GM21529 (cell line): Measurements from ENCODE around the gene PCID2.
A peak's percentile ranks its signal among the peaks of the same experiment; 100 is the strongest.
"Not testable (repeated sequence)": the region's sequence is repeated elsewhere in the genome, so short reads cannot be mapped to it uniquely, and the experiment has no call there.

Source experiments
- ATAC-seq: cut with Tn5 transposase; IDR thresholded peaks from one replicate; pipeline ENCODE4 v1.9.1; 2021; ENCODE audit not compliant: unreplicated experiment

The PCID2 gene

DNA sequence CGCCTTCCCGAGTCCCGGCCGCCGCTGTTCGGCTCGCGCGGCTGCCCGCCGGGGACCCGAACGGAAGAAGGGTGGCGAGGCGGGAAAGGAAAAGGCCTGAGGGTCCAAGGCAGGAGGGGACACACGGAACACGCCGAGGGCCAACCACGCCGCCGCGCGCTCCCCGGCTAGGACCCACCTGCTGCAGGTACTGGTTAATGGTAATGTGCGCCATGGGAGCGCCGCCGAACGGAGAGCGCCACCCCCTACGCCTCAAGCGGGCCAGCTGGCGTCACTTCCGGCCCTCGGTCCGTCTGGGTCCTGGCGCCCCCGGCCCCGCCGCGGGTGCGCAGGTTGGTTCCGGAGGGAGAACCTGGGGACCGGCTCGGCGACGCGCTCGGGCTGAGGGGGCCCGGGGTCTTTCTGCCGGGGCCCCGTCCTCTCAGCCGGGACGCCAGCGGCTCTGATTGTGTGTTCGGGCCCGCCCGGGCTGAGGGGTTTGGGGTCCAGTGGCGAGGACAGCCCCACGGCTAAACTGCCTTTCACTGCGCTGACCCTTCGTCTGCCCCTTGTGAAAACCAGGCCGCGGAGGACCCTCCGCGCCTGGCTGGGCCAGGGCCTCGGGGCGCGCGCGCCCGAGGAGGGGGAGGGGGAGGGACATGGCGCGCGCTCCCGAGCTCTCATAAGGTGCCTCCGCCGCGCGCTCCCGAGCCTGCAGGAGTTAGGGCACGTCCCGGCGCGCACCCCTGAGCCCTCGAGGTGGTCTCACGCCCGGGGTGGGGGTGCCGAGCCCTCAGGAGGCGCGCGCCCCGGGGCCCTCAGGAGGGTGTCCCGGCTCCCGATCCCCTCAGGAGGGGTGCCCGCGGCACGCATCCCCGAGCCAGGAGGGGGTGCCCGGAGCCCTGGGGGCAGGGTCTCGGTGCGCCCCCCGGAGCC lies at the start of gene PCID2:
Gene PCID2, minus strand, starts transcription at position 249 of the 915 bp plus-strand sequence. Its CDS starts 35 bp downstream, at position 214.
- peak; percentile 72 for ATAC-seq

DNA sequence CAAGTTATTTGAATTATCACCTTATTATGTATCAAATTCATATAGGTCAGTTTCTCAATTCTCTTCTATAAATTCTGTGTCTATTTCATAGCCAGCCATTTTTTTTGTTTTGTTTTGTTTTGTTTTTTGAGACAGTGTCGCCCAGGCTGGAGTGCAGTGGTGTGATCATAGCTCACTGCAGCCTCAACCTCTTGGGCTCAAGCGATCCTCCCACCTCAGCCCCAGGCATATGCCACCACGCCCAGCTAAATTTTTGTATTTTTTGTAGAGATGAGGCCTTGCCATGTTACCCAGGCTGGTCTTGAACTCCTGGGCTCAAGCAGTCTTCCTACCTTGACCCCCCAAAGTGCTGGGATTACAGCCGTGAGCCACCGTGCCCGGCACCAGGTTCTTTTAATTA lies 49.4 kb upstream of the PCID2 start:
- not testable (repeated sequence) for ATAC-seq

DNA sequence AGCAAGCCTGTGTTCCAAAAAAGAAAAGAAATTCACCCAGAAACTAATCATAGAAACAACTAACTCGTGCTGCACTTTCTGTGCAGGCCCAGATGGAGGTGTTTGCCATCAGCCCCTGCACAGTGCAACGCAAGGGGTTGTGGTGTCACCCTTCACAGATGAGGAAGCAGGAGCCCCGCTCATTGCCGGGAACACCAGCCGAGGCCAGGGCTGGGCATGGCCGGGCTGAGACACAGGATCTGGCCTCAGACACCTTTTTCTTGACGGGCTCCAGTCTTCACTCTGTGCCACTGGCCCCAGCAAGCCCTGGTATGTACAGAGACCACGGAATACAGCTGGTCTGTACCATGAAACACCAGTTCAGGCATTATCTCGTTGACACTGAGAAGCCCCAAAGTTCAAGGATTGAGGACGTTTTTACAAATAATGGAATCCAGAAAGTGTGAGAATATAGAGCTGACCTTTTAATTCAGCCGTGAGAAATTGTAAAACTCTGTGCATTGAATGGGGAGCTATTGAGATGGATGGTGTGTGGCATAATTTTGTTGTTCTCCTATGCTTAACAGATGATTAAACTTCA lies 44.1 kb upstream of the PCID2 start:
- no peak for ATAC-seq

DNA sequence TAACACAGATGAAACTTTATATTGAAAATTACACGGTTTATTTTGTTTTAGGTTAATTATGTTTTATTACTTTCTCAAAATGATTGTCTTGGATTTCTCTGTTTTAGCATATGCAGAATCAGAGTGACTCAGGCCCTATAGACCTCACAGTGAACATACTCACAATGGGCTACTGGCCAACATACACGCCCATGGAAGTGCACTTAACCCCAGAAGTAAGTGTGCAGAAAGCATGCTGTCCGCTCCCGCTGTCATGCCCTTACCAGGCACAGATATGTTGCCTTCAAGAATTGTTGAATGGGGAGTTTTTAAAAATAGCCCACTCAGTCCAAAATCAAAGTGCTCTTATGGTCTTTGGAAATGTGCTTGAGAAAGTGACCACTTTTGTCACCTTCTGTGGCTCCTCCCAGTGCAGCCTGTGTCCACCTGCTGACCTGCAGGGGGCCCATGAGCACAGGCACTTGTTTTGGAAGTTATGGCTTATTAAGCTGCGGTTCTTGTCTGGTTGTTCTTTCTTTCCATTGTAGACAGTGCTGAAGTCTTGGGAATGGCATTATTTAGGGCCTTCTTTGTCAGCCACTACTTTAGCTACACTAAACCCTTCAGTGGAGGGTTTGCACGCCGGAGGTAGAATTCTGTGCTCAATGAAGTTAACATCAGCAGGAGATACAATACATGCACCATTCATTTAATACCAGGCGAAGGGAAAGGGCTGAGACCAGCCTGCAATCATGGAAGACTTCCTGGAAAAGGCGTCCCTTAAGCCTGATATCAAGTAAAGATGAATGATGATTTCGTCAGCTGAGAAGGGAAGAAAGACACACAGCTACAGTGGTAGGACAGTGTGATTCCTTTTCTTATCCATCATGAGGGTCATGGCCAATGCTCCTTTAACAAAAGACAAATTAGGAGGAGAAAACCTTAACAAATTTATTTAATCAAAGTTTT lies 37.7 kb upstream of the PCID2 start:
- no peak for ATAC-seq

DNA sequence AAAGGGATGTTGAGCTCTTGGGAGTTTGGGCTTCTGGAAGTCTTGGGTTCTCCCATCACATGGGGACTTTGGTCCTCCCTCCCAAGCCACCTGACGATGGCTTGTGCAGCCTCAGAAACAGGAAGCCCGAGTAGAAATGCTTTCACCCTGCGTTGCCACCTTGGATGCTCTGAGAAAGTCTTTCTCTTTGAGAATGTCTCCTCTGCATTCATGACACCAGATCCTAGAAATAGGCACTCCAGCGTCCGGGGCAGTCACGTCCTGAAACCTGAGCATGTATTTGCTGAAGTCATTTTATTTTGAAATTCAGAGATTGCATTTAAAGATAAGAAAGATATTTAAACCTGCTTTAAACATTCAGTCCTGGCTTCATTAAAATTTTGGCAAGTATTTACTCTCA lies 35.4 kb upstream of the PCID2 start:
- no peak for ATAC-seq

DNA sequence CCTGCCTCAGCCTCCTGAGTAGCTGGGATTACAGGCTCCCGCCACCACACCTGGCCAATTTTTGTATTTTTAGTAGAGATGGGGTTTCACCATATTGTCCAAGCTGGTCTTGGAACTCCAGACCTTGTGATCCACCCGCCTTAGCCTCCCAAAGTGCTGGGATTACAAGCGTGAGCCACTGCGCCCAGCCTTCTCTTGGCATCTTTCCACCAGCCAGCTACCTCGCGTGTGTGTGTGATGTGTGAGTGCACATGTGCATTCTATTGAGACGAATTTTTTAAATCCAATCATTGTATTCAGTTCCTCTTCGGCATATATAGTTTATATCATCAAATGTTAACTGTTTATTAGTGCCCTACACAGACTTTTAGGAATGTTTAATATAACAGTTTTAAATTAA lies 33.2 kb upstream of the PCID2 start:
- ATAC-seq, result not testable (repeated sequence)

DNA sequence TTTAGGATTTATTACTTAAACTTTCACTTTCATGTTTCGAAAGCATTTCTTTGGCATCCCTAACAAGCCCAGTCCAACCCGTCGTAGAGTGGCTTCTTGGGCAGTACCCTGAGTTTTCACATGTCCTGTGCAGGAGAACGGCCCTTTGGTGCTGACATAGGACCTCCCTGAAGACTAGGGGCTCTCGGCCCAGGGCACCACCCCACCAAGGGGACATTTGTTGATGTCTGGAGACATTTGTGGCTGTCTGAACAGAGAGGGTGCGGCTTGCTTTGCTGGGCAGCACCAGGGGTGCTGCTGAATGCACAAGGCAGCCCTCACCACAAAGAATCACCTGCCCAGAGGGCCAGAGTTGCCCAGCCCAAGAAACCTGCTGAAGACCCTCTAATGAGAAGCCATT lies 31.5 kb upstream of the PCID2 start:
- no peak for ATAC-seq

DNA sequence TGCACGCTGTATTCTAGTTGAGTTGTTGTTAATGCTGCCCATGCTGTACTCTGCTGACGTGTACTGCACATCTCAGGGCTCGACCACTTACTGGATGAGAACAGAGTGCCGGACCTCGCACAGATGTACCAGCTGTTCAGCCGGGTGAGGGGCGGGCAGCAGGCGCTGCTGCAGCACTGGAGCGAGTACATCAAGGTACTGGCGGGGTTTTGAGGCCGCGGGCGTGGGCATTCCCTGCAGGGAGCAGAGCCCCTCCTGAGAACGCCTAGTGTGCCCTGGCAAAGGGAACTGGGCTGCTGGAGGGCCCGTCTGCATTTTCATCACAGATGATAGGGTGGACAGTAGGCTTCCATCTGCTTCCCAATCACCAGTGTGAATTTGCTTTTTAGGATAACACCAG lies 30.9 kb upstream of the PCID2 start:
- no peak for ATAC-seq

DNA sequence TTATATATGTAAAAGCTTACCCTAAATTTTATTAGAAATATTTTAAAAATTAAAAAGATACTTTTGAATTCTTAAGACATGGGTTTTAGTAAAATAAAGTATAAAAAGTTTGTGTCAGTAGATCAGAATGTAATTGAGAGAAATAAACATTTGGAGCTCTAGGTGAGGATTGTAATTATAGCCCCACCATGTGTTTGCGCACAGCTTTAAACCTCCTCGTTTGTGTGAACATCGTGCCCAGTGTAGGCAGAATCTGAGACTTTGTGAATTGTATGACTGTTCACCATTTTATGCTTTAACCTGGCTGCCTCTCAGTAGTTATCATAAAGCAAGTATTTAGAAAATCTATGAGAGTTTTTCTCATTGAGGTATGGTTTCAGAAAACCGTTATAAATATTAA lies 30.1 kb upstream of the PCID2 start:
- ATAC-seq, result no peak

DNA sequence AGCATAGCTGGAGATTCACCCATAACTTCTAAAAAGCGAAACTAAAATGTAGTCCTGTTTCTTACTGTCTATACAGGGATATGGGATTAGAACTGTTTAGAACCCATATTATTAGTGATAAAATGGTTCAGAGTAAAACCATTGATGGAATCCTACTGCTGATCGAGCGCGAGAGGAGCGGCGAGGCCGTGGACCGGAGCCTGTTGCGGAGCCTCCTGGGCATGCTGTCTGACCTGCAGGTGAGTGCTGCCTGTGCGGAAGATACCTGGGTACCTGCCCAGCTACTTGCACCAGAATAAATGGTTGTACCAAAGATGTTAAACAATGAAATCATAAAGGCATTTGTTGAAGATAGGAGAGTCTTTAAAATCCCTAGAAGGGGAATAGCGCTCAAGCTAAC lies 24.6 kb upstream of the PCID2 start:
- ATAC-seq, result no peak

DNA sequence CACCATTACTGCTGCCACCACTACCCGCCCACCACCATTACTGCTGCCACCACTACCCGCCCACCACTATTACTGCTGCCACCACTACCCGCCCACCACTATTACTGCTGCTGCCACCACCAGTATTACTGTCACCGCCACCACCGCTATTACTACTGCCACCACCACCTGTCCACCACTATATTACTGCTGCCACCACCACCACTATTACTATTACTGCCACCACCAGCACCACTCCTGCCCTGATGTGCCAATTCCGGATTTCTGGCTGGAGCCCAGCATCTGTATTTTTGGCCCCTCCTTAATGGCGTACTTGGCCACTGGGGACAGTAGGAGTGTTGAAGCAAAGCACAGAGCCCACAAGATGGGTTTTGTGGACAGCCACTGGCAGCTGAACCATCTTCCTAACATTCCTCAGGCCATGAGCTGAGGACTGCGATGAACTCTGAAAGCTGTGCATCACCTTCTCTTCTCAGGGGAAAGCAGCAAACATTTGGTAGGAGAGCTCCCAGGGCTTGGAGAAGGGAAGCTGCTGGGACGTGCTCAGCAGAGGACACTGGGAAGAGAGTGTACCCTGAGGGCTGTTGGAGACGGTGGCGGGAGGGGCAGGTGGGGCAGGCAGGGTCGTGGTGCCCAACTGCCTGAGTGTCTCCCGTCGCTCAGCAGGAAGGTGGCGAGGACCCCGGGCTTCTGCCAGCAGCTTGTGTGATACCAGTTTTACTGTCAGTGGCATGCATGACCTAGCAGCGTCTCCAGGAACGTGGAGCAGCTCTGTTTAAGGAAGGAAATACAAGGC lies 23.9 kb upstream of the PCID2 start:
- no peak for ATAC-seq

DNA sequence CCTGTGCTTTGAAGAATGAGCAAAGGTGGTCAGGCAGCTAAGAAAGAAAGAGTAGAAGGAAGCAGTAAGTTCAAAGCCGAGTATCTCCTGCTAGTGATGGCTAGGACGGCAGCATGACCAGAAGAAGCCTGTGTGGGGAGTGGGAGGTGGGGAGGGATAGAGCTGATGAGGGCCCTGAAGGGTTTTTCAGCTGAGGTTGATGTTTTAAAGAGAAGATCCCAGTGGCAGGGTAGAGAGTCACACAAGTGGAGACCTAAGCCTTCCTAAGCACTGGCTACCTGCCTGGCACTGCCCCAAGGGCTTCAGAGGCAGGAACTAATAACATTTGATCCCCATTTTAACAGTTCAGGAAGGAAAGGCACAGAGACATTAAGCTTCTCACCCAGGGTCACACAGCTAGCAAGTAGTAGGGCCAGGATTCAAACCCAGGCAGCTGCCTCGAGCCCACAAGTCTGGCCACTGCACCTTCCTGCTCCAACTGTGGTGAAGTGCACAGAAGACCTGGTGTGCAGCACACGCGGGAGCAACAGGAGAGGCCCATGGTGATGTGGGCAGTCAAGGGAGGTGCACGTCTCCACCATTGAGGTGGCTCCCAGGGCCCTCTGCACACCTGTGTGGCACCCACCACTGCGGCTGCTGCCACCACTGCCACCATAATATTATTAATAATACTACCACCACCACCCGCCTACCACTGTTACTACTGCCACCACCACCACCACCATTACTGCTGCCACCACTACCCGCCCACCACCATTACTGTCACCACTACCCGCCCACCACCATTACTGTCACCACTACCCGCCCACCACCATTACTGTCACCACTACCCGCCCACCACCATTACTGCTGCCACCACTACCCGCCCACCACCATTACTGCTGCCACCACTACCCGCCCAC lies 23.1 kb upstream of the PCID2 start:
- no peak for ATAC-seq

DNA sequence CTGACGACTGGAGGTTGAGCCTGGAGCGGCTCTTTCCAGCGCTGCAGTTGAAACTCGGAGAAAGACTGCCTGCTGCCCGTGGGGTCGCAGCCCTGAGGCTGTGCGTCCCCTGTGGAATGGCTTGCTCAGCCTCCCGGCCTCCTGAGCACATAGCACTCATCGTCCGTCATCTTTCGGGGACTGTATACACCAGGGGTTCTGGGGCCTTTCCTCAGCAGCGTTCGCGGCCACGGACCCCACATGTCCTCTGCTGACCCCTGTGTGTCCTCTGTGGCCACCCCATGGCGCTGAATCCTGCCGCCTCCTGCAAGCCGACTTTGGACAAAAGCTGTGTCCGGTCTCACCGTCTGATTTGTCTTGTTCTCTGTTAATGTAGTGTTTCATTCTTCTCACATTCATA lies 21.3 kb upstream of the PCID2 start:
- no peak for ATAC-seq

DNA sequence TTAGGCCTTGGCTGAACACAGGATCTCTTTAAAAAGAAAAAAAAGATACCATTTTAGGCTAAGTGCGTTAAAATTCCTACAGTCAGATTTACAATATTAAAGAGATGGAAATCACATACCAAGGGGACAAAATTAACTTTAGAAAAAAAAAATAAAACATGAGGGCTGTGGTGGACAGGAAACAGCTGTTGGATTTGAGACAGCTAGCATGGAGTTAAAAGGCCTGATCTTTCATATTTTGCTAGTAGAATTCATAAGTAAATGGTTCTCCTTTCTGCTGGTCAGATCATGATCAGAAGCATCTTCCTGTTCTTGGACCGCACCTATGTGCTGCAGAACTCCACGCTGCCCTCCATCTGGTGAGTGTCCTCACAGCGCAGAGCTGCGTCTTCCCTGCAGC lies 20.7 kb upstream of the PCID2 start:
- ATAC-seq, result no peak

DNA sequence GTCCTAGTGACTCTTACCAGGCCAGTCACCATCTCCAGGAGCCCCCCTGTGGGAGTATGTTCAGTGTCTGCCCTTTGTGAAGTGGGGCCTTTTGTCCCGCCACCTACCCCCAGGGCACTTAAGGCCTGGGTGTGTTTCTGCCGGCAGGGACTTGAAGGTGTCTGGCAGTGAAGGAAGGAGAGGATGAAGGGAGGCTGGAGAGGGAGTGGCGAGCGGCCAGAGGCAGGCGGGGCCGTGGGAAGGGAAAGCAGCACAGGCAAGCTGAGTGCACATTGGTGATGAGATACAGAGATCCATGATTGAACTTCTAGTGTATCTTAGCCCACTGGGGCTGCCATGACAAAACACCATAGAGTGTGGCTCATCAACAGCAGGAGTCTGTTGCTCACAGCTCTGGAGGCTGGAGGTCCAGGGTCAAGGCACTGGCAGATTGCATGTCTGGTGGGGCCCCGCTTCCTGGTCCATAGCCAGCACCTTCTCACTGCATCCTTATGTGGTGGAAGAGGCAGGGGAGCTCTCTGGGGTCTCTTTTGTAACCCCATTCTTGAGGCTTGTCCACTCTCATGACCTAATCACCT lies 18.5 kb upstream of the PCID2 start:
- ATAC-seq, result no peak

DNA sequence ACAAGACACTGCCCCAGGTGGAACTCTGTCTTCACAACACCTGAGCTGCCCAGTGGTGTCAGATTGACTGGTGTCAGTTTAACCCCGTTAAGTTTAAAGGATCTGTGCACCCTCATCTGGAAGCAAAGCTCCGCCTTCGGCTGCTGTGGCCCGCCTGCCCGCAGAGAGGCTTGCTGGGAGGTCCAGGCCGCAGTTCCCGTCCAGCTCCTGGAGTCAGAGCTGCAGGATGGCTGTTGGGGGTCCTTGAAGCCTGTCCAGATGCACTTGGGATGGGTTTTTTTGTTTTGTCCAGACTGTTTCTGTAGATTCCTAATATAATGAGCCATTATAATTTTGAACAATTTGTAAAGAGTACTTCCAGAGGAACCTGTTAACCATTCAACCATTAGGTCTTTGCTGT lies 17.0 kb upstream of the PCID2 start:
- no peak for ATAC-seq

DNA sequence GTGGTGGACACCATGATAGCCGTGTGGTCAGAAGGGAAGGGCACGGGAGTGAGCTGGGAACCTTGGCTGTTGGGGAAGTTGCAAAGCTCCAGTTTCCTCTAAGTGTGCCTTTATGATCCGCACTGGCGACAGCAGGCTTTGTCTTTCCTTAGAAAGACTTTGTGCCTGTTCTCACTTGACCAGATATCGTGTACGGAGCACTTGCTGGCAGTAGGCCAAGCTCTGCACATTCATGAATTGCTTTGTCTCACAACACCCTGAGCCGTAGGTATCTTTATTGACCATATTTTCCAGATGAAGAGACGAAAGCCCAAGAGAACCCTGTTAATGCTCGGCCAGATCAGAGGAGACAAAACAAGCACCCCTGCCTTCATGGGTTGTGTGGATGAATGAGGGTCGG lies 16.0 kb upstream of the PCID2 start:
- ATAC-seq, result no peak

DNA sequence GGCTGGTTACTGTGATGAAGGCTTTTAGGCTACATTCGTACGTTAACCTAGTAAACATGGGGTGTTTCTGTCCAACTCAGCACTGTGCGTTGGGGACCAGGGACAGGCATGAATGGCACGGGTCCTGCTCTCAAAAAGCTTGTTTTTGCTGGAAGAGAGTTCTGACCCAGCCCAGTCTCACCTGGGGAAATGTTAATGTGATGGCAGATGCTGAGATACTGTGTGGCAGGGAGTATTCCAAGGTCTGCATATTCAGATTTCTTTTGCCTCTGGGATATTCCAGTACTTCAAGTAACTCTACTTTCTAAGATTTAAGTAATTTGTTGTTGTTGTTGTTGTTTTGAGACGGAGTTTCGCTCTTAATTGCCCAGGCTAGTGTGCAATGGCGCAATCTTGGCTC lies 14.6 kb upstream of the PCID2 start:
- no peak for ATAC-seq

DNA sequence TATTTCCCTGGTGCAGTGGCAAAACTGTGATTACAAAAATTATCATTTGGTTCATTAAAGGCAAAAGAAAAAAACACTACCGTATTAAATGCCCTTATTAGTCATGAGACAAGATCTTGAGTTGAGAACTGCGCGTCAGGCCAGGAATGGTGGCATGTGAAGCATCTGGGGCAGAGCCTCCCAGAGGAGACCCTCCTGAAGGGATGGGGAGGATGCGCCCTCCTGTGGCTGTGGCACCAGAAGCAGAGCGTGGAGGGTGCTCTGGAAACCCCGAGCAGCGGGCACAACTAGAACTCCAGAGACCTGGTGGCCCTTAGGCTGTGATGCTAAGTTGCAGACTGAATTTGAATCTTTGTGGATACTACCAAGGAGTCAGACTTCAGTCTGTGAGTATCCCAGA lies 12.4 kb upstream of the PCID2 start:
- no peak for ATAC-seq
